SK-N-MC (cell line): ENCODE data around the gene SYDE1.

Source experiments
- EZH2 ChIP-seq: fragments of 200-600 bp; sonication (generic); IDR thresholded peaks from one replicate; pipeline ENCODE4 v1.6.1; 2017; ENCODE audit warnings: antibody characterized with exemption
- FOXP2 ChIP-seq: optimal IDR thresholded peaks from 2 replicates; pipeline ENCODE3; 2011; ENCODE audit warnings: mild to moderate bottlenecking, moderate library complexity; ENCODE audit not compliant: insufficient read depth; ENCODE audit errors: extremely low read length, control extremely low read depth
- POLR2AphosphoS5 ChIP-seq: IDR thresholded peaks from 2 replicates; pipeline ENCODE4 v1.6.1; 2012; ENCODE audit warnings: mild to moderate bottlenecking, low read depth, low read length, borderline replicate concordance

GRCh38 chr19:15104411-15104810 is 2.8 kb upstream of the SYDE1 start:
- TF ChIP-seq EZH2 (no peak), POLR2AphosphoS5 (no peak), FOXP2 (no peak)
